ENCODE data around the gene OGFOD3.

DNA sequence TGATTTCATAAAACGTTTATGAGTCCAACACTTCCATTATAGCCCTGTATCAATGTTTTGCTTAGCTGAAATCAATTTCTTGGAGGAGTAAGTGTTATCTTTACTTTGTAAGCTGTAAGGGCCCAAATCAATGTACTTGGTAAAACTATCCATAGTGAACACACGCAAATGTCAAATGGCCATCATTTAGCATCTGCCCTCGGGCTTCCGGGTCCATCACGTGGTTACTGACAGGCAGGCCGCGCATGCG is 39.5 kb upstream of the OGFOD3 start:
- TF ChIP-seq POLR2AphosphoS5 (IDR thresholded peaks at IDR 0.05), result peak in 1 of 4 donors; percentile 10
- TF ChIP-seq, protein P1, sequence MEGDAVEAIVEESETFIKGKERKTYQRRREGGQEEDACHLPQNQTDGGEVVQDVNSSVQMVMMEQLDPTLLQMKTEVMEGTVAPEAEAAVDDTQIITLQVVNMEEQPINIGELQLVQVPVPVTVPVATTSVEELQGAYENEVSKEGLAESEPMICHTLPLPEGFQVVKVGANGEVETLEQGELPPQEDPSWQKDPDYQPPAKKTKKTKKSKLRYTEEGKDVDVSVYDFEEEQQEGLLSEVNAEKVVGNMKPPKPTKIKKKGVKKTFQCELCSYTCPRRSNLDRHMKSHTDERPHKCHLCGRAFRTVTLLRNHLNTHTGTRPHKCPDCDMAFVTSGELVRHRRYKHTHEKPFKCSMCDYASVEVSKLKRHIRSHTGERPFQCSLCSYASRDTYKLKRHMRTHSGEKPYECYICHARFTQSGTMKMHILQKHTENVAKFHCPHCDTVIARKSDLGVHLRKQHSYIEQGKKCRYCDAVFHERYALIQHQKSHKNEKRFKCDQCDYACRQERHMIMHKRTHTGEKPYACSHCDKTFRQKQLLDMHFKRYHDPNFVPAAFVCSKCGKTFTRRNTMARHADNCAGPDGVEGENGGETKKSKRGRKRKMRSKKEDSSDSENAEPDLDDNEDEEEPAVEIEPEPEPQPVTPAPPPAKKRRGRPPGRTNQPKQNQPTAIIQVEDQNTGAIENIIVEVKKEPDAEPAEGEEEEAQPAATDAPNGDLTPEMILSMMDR (IDR thresholded peaks at IDR 0.05), result no peak
- no peak for TF ChIP-seq EP300 (IDR thresholded peaks at IDR 0.05)
- TF ChIP-seq POLR2A (IDR thresholded peaks at IDR 0.05), result no peak
